Measurements from ENCODE around the gene SNF8. TPM values are rescaled to one million over a fixed set of nuclear protein-coding genes. Genes with fewer than 3 reads are reported as not detected.
A peak's percentile ranks its signal among the peaks of the same experiment; 100 is the strongest.

The SNF8 gene
- total RNA-seq, 2 donors from 2014 or later: 71.2 to 111 TPM

DNA sequence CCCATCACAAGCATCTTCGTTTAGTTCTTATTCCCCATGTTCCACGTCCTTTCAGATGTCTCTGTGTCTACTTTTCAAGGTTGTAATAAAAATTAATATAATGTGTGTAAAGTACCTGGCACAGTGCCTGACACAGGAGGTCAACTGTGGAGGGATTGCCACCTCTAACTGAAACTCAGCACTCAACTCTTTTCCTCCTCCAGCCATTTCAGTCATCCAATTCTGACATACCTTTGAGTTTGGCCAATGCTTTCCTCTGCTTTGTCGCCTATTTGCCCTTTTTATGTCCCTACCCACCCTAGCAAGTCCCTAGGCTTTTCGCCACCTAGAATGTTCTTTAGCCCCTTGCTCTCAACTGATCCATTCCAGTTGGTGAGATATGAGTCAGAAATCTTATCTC is 34.9 kb downstream of the SNF8 start:
- TF ChIP-seq, protein P1, sequence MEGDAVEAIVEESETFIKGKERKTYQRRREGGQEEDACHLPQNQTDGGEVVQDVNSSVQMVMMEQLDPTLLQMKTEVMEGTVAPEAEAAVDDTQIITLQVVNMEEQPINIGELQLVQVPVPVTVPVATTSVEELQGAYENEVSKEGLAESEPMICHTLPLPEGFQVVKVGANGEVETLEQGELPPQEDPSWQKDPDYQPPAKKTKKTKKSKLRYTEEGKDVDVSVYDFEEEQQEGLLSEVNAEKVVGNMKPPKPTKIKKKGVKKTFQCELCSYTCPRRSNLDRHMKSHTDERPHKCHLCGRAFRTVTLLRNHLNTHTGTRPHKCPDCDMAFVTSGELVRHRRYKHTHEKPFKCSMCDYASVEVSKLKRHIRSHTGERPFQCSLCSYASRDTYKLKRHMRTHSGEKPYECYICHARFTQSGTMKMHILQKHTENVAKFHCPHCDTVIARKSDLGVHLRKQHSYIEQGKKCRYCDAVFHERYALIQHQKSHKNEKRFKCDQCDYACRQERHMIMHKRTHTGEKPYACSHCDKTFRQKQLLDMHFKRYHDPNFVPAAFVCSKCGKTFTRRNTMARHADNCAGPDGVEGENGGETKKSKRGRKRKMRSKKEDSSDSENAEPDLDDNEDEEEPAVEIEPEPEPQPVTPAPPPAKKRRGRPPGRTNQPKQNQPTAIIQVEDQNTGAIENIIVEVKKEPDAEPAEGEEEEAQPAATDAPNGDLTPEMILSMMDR (IDR thresholded peaks at IDR 0.05): no peak
- TF ChIP-seq POLR2AphosphoS5 (IDR thresholded peaks at IDR 0.05) (no peak), POLR2A (IDR thresholded peaks at IDR 0.05) (no peak)
- Histone ChIP-seq H3K27ac (no peak overlapping the region), H3K36me3 (no peaks in the 10 kb centered on the region), H3K4me3 (peak overlapping the region in 1 of 2 donors; percentile 97), H3K27me3 (replicated peaks; ENCODE audit: insufficient read depth) (no peaks in the 10 kb centered on the region), H3K4me1 (replicated peaks) (peaks cover 18% of the 10 kb centered on the region), H3K9me3 (no peaks in the 10 kb centered on the region)
- intact Hi-C loops (cut with DNase I): no loop called here
- 45% methylated on average over 4 of the region's 4 CpGs for WGBS
- no peak for DNase-seq (ENCODE audit: low spot score)

DNA sequence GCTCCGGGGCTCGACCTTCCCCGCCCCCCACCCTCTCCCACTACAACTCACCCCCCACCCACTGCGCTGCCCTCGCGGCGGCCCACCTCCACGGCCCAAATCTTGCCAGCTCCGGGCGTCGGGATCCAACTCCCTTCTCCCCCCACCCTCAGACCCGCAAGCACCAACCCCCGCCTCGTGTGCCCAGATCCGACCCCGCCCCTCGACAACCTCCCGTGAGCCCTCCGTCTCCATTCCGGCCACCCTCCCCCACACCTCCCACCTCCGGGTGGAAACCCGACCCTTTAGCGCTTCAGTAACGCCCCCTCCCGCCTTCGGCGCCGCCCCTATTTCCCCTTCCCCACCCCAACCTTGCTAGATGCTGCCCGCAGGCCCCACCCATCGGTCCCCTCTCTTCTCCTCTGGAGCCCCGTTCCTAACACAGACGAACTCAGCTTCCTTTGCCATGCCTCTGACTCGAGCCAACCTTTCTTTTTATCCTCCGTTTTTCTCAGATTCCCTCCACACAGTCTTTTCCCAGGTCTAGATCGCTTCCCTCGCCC is 35.7 kb downstream of the SNF8 start:
- TF ChIP-seq, protein P1 (IDR thresholded peaks at IDR 0.05): no peak
- TF ChIP-seq POLR2A (IDR thresholded peaks at IDR 0.05) (no peak), POLR2AphosphoS5 (IDR thresholded peaks at IDR 0.05) (no peak)
- Histone ChIP-seq H3K36me3 (no peaks in the 10 kb centered on the region), H3K27ac (peak overlapping the region; percentile 86 to 93), H3K4me1 (replicated peaks) (peaks cover 18% of the 10 kb centered on the region), H3K27me3 (replicated peaks; ENCODE audit: insufficient read depth) (no peaks in the 10 kb centered on the region), H3K4me3 (peak overlapping the region; percentile 80 to 97), H3K9me3 (no peaks in the 10 kb centered on the region)
- peak; percentile 65 for DNase-seq (ENCODE audit: low spot score)
- intact Hi-C loops (cut with DNase I): no loop called here
- WGBS: 1% methylated on average over 33 of the region's 36 CpGs

DNA sequence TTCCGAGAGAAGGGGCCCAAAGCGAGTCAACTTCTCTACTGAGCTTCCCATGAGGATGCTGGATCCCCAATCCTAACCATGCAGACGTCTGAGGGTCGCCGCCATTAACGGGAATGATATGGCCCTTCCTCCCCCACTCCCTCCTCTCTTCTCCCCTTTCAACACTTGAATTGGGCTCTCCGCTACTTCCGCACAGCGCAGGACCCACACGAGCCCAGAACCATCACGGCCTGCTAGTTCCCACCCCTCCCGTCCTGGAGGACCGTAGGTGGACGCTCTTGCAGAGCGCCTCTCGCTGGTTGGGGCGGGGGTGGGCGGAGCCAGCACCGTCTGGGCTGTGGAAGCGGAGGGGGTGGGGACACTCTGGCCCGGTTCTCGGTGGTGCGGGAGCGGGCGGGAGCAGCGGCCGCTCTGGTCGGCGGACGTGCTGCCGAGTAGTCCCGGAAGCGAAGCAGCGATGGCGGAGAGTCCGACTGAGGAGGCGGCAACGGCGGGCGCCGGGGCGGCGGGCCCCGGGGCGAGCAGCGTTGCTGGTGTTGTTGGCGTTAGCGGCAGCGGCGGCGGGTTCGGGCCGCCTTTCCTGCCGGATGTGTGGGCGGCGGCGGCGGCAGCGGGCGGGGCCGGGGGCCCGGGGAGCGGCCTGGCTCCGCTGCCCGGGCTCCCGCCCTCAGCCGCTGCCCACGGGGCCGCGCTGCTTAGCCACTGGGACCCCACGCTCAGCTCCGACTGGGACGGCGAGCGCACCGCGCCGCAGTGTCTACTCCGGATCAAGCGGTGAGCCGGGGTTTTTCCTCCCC is 36.4 kb downstream of the SNF8 start, which contains the start of gene UBE2Z:
TSS of gene UBE2Z (plus strand) at position 361 of the 797 bp plus-strand sequence. CDS start at position 458, 97 bp downstream.
- intact Hi-C loops (cut with DNase I): no loop called here
- Histone ChIP-seq H3K27me3 (replicated peaks; ENCODE audit: insufficient read depth) (no peaks in the 10 kb centered on the region), H3K4me3 (peak within 1 kb of the TSS; percentile 80 to 97), H3K36me3 (no peaks in the 10 kb centered on the region), H3K9me3 (no peaks in the 10 kb centered on the region), H3K4me1 (replicated peaks) (peaks cover 18% of the 10 kb centered on the region), H3K27ac (peak within 1 kb of the TSS; percentile 86 to 93)
- WGBS: under 1% methylated on average over 70 of the region's 81 CpGs
- DNase-seq (ENCODE audit: low spot score): peak; percentile 91
- TF ChIP-seq POLR2AphosphoS5 (IDR thresholded peaks at IDR 0.05) (peak; percentile 96), POLR2A (IDR thresholded peaks at IDR 0.05) (peak; percentile 92)
- TF ChIP-seq, protein P1 (IDR thresholded peaks at IDR 0.05): no peak

DNA sequence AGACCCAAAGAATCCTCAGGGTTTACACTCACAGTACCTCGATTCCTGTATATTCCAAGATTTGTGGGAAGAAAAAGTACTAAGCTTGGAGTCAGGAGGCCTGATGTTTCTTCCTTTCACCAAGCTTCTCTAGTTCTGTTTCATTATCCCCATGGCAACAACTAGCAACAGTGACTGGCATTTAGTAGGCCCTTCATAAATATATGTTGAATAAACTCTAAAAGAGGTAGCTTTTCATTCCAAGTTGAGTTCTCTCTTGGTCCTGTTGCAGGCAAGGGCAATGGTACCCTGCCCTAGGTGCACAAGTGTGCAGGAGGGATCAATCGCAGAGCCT is 37.0 kb downstream of the SNF8 start:
- Histone ChIP-seq H3K27me3 (replicated peaks; ENCODE audit: insufficient read depth) (no peaks in the 10 kb centered on the region), H3K4me3 (peak overlapping the region; percentile 80 to 97), H3K27ac (peak overlapping the region; percentile 86 to 93), H3K4me1 (replicated peaks) (peaks cover 18% of the 10 kb centered on the region), H3K9me3 (no peaks in the 10 kb centered on the region), H3K36me3 (no peaks in the 10 kb centered on the region)
- intact Hi-C loops (cut with DNase I): no loop called here
- DNase-seq (ENCODE audit: low spot score): no peak
- 37% methylated on average over 2 of the region's 2 CpGs for WGBS
- no peak for TF ChIP-seq POLR2A (IDR thresholded peaks at IDR 0.05)
- TF ChIP-seq, protein P1 (IDR thresholded peaks at IDR 0.05): no peak
- TF ChIP-seq POLR2AphosphoS5 (IDR thresholded peaks at IDR 0.05): no peak
